Measurements from ENCODE around the gene RBM23.
"Not testable (repeated sequence)": the region's sequence is repeated elsewhere in the genome, so short reads cannot be mapped to it uniquely, and the experiment has no call there.

RBM23 gene

GRCh38 chr14:22864979-22865378 lies 54.0 kb downstream of the RBM23 start:
- no peak for DNase-seq (ENCODE audit: low read depth)

GRCh38 chr14:22861651-22862050 lies 57.3 kb downstream of the RBM23 start:
- no peak for DNase-seq (ENCODE audit: low read depth)

GRCh38 chr14:22860377-22860776 lies 58.6 kb downstream of the RBM23 start:
- not testable (repeated sequence) for DNase-seq (ENCODE audit: low read depth)

- no peak for DNase-seq (ENCODE audit: low read depth)
Measured at GRCh38 chr14:22856428-22856827, 62.5 kb downstream of the RBM23 start.

- no peak for DNase-seq (ENCODE audit: low read depth)
Measured at GRCh38 chr14:22854963-22855724, 63.8 kb downstream of the RBM23 start.

- not testable (repeated sequence) for DNase-seq (ENCODE audit: low read depth)
Measured at GRCh38 chr14:22854296-22854695, 64.7 kb downstream of the RBM23 start.

- peak; percentile 93 for DNase-seq (ENCODE audit: low read depth)
Measured at GRCh38 chr14:22852940-22853767, 65.8 kb downstream of the RBM23 start.

GRCh38 chr14:22852599-22852939 lies 66.4 kb downstream of the RBM23 start:
- no peak for DNase-seq (ENCODE audit: low read depth)

- not testable (repeated sequence) for DNase-seq (ENCODE audit: low read depth)
Measured at GRCh38 chr14:22852178-22852577, 66.8 kb downstream of the RBM23 start.

- DNase-seq (ENCODE audit: low read depth), result no peak
Measured at GRCh38 chr14:22850944-22851764, 67.8 kb downstream of the RBM23 start.

GRCh38 chr14:22849212-22849819 lies 69.6 kb downstream of the RBM23 start:
- DNase-seq (ENCODE audit: low read depth), result no peak

- DNase-seq (ENCODE audit: low read depth), result no peak
Measured at GRCh38 chr14:22848351-22849164, 70.4 kb downstream of the RBM23 start.

- DNase-seq (ENCODE audit: low read depth), result no peak
Measured at GRCh38 chr14:22847661-22848341, 71.1 kb downstream of the RBM23 start.

GRCh38 chr14:22846811-22847307 lies 72.1 kb downstream of the RBM23 start:
- no peak for DNase-seq (ENCODE audit: low read depth)

GRCh38 chr14:22845821-22846625 lies 72.9 kb downstream of the RBM23 start:
- DNase-seq (ENCODE audit: low read depth), result no peak

- DNase-seq (ENCODE audit: low read depth), result no peak
Measured at GRCh38 chr14:22845103-22845394, 73.9 kb downstream of the RBM23 start.

- no peak for DNase-seq (ENCODE audit: low read depth)
Measured at GRCh38 chr14:22844221-22845102, 74.5 kb downstream of the RBM23 start.

Data from activated gamma-delta T cell treated with anti-CD3 and anti-CD28 coated beads, Interleukin-2, amount 50 U/mL, for 16 hours (primary cell).